Type B pancreatic cell (in vitro differentiated cells): Measurements from ENCODE around the gene ACAD9. TPM values are rescaled to one million over a fixed set of nuclear protein-coding genes. Genes with fewer than 3 reads are reported as not detected.

Experiments
- DNase-seq: peaks from one replicate; pipeline ENCODE4 v3.0.0; 2021; ENCODE audit warnings: mixed read lengths; ENCODE audit not compliant: unreplicated experiment; ENCODE audit errors: extremely low spot score
- H3K27ac Mint-ChIP-seq: 2 replicates; pipeline ENCODE4 v1.8.0; 2021; ENCODE audit warnings: mild to moderate bottlenecking, mixed read lengths
- H3K27me3 Mint-ChIP-seq: 2 replicates; pipeline ENCODE4 v1.8.0; 2021; ENCODE audit warnings: mixed read lengths
- H3K36me3 Mint-ChIP-seq: 2 replicates; pipeline ENCODE4 v1.8.0; 2021; ENCODE audit warnings: mixed read lengths
- H3K4me1 Mint-ChIP-seq: one replicate; pipeline ENCODE4 v1.8.0; 2021; ENCODE audit warnings: mixed read lengths; ENCODE audit not compliant: unreplicated experiment
- H3K4me3 Mint-ChIP-seq: 2 replicates; pipeline ENCODE4 v1.8.0; 2021; ENCODE audit warnings: mild to moderate bottlenecking, mixed read lengths
- H3K9me3 Mint-ChIP-seq: 2 replicates; pipeline ENCODE4 v1.8.0; 2021; ENCODE audit warnings: mixed read lengths
- total RNA-seq: library from RNA; stranded (reverse); gene quantifications from 2 replicates; pipeline ENCODE4 v1.2.1, GENCODE V29; 2021; ENCODE audit warnings: low replicate concordance
- TF ChIP-seq, protein P1 (sequence below): fragments of 200-600 bp; sonication (generic); conservative IDR thresholded peaks from 2 replicates; pipeline ENCODE4 v1.5.0; 2021; ENCODE audit warnings: antibody characterized with exemption, mild to moderate bottlenecking

Gene ACAD9
- total RNA-seq, 1 donor from 2014 or later = 56.1 TPM

GRCh38 chr3:128940252-128940651 lies 60.8 kb downstream of the ACAD9 start:
- TF ChIP-seq, protein P1, sequence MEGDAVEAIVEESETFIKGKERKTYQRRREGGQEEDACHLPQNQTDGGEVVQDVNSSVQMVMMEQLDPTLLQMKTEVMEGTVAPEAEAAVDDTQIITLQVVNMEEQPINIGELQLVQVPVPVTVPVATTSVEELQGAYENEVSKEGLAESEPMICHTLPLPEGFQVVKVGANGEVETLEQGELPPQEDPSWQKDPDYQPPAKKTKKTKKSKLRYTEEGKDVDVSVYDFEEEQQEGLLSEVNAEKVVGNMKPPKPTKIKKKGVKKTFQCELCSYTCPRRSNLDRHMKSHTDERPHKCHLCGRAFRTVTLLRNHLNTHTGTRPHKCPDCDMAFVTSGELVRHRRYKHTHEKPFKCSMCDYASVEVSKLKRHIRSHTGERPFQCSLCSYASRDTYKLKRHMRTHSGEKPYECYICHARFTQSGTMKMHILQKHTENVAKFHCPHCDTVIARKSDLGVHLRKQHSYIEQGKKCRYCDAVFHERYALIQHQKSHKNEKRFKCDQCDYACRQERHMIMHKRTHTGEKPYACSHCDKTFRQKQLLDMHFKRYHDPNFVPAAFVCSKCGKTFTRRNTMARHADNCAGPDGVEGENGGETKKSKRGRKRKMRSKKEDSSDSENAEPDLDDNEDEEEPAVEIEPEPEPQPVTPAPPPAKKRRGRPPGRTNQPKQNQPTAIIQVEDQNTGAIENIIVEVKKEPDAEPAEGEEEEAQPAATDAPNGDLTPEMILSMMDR = no peak
- Mint-ChIP-seq H3K27ac (no peak overlapping the region), H3K4me3 (no peak overlapping the region), H3K36me3 (no peaks in the 10 kb centered on the region), H3K9me3 (no peaks in the 10 kb centered on the region), H3K4me1 (no peaks in the 10 kb centered on the region), H3K27me3 (peaks cover 4% of the 10 kb centered on the region)
- DNase-seq = no peak

GRCh38 chr3:128942161-128942952 lies 62.9 kb downstream of the ACAD9 start:
- H3K4me3 Mint-ChIP-seq = no peak overlapping the region
- no peaks in the 10 kb centered on the region for H3K36me3 Mint-ChIP-seq
- H3K9me3 Mint-ChIP-seq = no peaks in the 10 kb centered on the region
- no peaks in the 10 kb centered on the region for H3K4me1 Mint-ChIP-seq
- H3K27ac Mint-ChIP-seq = no peak overlapping the region
- DNase-seq = no peak
- TF ChIP-seq, protein P1 = no peak
- H3K27me3 Mint-ChIP-seq = peaks cover 4% of the 10 kb centered on the region

GRCh38 chr3:128945041-128945877 lies 65.8 kb downstream of the ACAD9 start:
- H3K27ac Mint-ChIP-seq = no peak overlapping the region
- DNase-seq = peak; percentile 56
- H3K4me3 Mint-ChIP-seq = no peak overlapping the region
- no peaks in the 10 kb centered on the region for H3K36me3 Mint-ChIP-seq
- TF ChIP-seq, protein P1 = no peak
- peaks cover 3% of the 10 kb centered on the region for H3K27me3 Mint-ChIP-seq
- H3K4me1 Mint-ChIP-seq = no peaks in the 10 kb centered on the region
- H3K9me3 Mint-ChIP-seq = no peaks in the 10 kb centered on the region

GRCh38 chr3:128945878-128946175 lies 66.4 kb downstream of the ACAD9 start:
- no peak overlapping the region for H3K4me3 Mint-ChIP-seq
- H3K4me1 Mint-ChIP-seq = no peaks in the 10 kb centered on the region
- no peak overlapping the region for H3K27ac Mint-ChIP-seq
- no peak for DNase-seq
- H3K36me3 Mint-ChIP-seq = no peaks in the 10 kb centered on the region
- no peaks in the 10 kb centered on the region for H3K27me3 Mint-ChIP-seq
- H3K9me3 Mint-ChIP-seq = no peaks in the 10 kb centered on the region
- TF ChIP-seq, protein P1 = no peak

GRCh38 chr3:128946411-128946810 lies 67.0 kb downstream of the ACAD9 start:
- H3K36me3 Mint-ChIP-seq = no peaks in the 10 kb centered on the region
- TF ChIP-seq, protein P1 = no peak
- no peaks in the 10 kb centered on the region for H3K4me1 Mint-ChIP-seq
- no peaks in the 10 kb centered on the region for H3K9me3 Mint-ChIP-seq
- H3K27ac Mint-ChIP-seq = no peak overlapping the region
- H3K4me3 Mint-ChIP-seq = no peak overlapping the region
- no peaks in the 10 kb centered on the region for H3K27me3 Mint-ChIP-seq
- DNase-seq = peak; percentile 7
